ENCODE measurements around the gene TTC39C.

- TF ChIP-seq EZH2 (IDR thresholded peaks at IDR 0.05) (no peak), POLR2AphosphoS5 (IDR thresholded peaks at IDR 0.05; ENCODE audit: borderline replicate concordance, low read depth, low read length) (no peak)
Measured at GRCh38 chr18:24161304-24161703, 146.8 kb downstream of the TTC39C start.

Data from SK-N-MC (cell line).